ENCODE results near the gene EPHB2. TPM values are rescaled to one million over a fixed set of nuclear protein-coding genes. Genes with fewer than 3 reads are reported as not detected.

The EPHB2 gene
- total RNA-seq, 1 experiment from 2014 or later: 18.5 TPM

GRCh38 chr1:22887491-22887890, 176.9 kb downstream of the EPHB2 start (continued):
- TF ChIP-seq CTCF (IDR thresholded peaks at IDR 0.05): no peak
- no peak for TF ChIP-seq ZSCAN18 (CRISPR knock-in tag; IDR thresholded peaks at IDR 0.05)
- TF ChIP-seq TCF7 (CRISPR knock-in tag; IDR thresholded peaks at IDR 0.05; ENCODE audit: low read depth): no peak
- TF ChIP-seq ATF3 (CRISPR knock-in tag; conservative IDR thresholded peaks at IDR 0.05): no peak
- TF ChIP-seq ZNF532 (CRISPR knock-in tag; IDR thresholded peaks at IDR 0.05; ENCODE audit: borderline replicate concordance): no peak
- no peak for TF ChIP-seq ATF2 (CRISPR knock-in tag; IDR thresholded peaks at IDR 0.05; ENCODE audit: borderline replicate concordance, low read depth)
- no peak for TF ChIP-seq EMX1 (CRISPR knock-in tag; IDR thresholded peaks at IDR 0.05)
- TF ChIP-seq STAT6 (CRISPR knock-in tag; conservative IDR thresholded peaks at IDR 0.05; ENCODE audit: low read depth): no peak
- no peak for TF ChIP-seq SMAD4 (CRISPR knock-in tag; IDR thresholded peaks at IDR 0.05)
- no peak for TF ChIP-seq HMGA2 (CRISPR knock-in tag; IDR thresholded peaks at IDR 0.05)

GRCh38 chr1:22888320-22889075, 177.9 kb downstream of the EPHB2 start:
- DNase-seq (ENCODE audit: low spot score) (no peak), ATAC-seq (no peak)
- H3K36me3 Mint-ChIP-seq: peaks cover 7% of the 10 kb centered on the region; the same call in 1 of the 2 replicates
- H3K4me3 Mint-ChIP-seq: no peak overlapping the region
- ChIA-PET POLR2A (no interaction called here), CTCF (interaction anchor here (0.6 to 1.6 kb wide), 6 partner anchors 10 to 892 kb away, joined by 3 to 9 read pairs (median 4); no protein-coding TSS in a partner anchor)
- H3K4me1 Mint-ChIP-seq: no peaks in the 10 kb centered on the region
- H3K27ac Mint-ChIP-seq: no peak overlapping the region
- H3K9me3 Mint-ChIP-seq: no peaks in the 10 kb centered on the region
- H3K27me3 Mint-ChIP-seq (ENCODE audit: low read depth): no peaks in the 10 kb centered on the region
- no peak for TF ChIP-seq FOXJ3 (CRISPR knock-in tag; IDR thresholded peaks at IDR 0.05; ENCODE audit: borderline replicate concordance)
- TF ChIP-seq PRDM15 (CRISPR knock-in tag; IDR thresholded peaks at IDR 0.05): no peak
- no peak for TF ChIP-seq SOX15 (CRISPR knock-in tag; IDR thresholded peaks at IDR 0.05)
- TF ChIP-seq HMGA2 (CRISPR knock-in tag; IDR thresholded peaks at IDR 0.05): no peak
- no peak for TF ChIP-seq AFF4 (CRISPR knock-in tag; IDR thresholded peaks at IDR 0.05; ENCODE audit: borderline replicate concordance)
